Thyroid gland (tissue), 4 donors: Measurements from ENCODE around the gene GRAMD1A.

Source experiments
- POLR2A ChIP-seq, 2 donors: fragments of 450-650 bp; IDR thresholded peaks; one replicate each; pipeline ENCODE4 v1.6.1; 2017; ENCODE audit warnings: antibody characterized with exemption in 2 of 2, mild to moderate bottlenecking in 2 of 2, moderate library complexity in 1 of 2
- TF ChIP-seq, protein P1 (sequence below), 6 experiments: fragments of 200-600 bp in 3 of 6; fragments of 450-650 bp in 3 of 6; sonication (generic) in 3 of 6; IDR thresholded peaks; one replicate each; pipeline ENCODE4 v1.5.1; 2016 to 2019; ENCODE audit warnings: antibody characterized with exemption in 6 of 6, mild to moderate bottlenecking in 2 of 6, inconsistent platforms in 1 of 6, moderate library complexity in 1 of 6

- TF ChIP-seq, protein P1, sequence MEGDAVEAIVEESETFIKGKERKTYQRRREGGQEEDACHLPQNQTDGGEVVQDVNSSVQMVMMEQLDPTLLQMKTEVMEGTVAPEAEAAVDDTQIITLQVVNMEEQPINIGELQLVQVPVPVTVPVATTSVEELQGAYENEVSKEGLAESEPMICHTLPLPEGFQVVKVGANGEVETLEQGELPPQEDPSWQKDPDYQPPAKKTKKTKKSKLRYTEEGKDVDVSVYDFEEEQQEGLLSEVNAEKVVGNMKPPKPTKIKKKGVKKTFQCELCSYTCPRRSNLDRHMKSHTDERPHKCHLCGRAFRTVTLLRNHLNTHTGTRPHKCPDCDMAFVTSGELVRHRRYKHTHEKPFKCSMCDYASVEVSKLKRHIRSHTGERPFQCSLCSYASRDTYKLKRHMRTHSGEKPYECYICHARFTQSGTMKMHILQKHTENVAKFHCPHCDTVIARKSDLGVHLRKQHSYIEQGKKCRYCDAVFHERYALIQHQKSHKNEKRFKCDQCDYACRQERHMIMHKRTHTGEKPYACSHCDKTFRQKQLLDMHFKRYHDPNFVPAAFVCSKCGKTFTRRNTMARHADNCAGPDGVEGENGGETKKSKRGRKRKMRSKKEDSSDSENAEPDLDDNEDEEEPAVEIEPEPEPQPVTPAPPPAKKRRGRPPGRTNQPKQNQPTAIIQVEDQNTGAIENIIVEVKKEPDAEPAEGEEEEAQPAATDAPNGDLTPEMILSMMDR (IDR thresholded peaks at IDR 0.05) = no peak
- no peak for TF ChIP-seq POLR2A (IDR thresholded peaks at IDR 0.05)
Measured at GRCh38 chr19:35073516-35073915, 73.4 kb downstream of the GRAMD1A start.
